ENCODE data around the gene TSSK1B.
"Not testable (repeated sequence)": the region's sequence is repeated elsewhere in the genome, so short reads cannot be mapped to it uniquely, and the experiment has no call there.

The TSSK1B gene

DNA sequence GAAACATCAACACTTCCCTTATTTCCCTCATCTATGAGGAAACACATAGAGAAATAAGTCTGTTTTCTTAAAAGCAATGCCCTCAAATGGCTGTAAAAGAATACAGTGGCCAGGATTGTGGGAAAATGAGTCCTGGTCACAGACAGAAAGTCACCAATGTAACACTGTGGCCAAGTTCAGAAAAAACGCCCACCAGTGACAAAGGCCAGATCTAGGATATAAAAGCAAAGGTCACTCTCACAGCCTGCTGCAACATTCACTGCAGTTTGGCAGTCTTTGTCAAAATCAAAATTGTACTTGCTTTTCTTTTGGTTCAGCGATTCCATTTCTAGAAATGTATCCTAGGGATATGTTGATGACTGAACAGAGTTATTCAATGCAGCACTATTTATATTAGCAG, 30.5 kb downstream of the TSSK1B start:
- FAIRE-seq = no peak
- no peak for DNase-seq (ENCODE audit: insufficient read length, low spot score)

DNA sequence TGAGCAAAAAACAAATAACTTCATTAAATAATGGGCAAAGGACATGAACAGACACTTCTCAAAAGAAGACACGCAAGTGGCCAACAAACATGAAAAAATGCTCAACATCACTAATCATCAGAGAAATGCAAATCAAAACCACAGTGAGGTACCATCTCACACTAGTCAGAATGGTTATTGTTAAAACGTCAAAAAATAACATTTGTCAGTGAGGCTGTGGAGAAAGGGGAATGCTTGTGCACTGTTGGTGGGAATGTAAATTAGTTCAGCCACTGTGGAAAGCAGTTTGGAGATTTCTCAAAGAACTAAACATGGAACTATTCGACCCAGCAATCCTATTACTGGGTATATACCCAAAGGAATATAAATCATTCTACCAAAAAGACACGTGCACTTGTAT, 36.8 kb downstream of the TSSK1B start:
- FAIRE-seq = not testable (repeated sequence)

GRCh38 chr5:113397046-113397445, 37.7 kb downstream of the TSSK1B start:
- FAIRE-seq (no peak), DNase-seq (ENCODE audit: insufficient read length, low spot score) (no peak)

More for the DNA sequence above, 36.8 kb downstream of the TSSK1B start:
- DNase-seq (ENCODE audit: insufficient read length, low spot score) = not testable (repeated sequence)

GRCh38 chr5:113394658-113395057, 40.1 kb downstream of the TSSK1B start:
- FAIRE-seq (no peak), DNase-seq (ENCODE audit: insufficient read length, low spot score) (no peak)

- FAIRE-seq = no peak
- DNase-seq (ENCODE audit: insufficient read length, low spot score) = no peak
Observed at GRCh38 chr5:113390224-113390623, 44.6 kb downstream of the TSSK1B start.

DNA sequence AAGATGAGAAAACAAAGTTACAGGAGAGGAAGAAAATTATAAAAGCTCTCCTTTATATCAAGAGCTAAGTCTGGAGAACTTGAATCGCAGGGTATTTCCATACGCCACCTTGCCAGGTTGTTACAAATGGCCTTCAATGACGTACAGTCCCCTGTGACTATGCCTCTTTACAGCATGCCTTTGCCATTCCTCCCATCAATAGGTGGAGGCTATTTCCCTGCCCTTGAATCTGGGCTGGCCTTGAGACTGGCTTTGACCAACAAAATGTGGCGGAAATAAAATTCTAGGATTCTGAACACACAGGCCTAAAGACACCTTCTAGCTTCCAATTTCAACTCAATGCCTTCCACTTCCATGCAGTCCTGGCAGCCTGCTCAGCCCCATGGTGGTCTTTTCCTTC, 45.7 kb downstream of the TSSK1B start:
- FAIRE-seq (no peak), DNase-seq (ENCODE audit: insufficient read length, low spot score) (no peak)

GRCh38 chr5:113387844-113388243, 46.9 kb downstream of the TSSK1B start:
- DNase-seq (ENCODE audit: insufficient read length, low spot score) = no peak
- no peak for FAIRE-seq

DNA sequence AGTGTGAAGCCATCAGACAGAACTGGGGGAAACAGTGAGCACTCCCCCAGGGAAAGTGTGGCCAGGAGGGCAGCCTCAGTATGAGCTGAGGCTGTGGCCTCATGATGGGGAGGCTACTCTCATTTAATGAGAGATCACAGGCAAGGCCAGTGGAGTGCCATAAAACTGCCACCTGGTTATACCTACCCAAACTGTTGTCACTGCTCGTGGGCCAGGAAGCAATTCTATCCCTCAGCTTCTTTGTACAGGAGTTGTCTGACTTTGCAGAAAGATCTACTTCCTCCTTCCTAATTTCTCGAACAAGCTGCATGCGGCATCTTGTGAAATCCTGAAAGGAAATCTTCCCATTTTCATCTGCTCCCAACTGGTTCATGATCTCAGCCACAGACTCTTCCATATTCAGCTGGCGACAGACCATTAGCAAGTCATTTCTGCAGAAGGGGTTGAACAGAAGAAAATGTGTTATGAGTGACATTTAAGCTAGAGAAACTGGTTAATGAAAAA, 50.0 kb downstream of the TSSK1B start:
- DNase-seq (ENCODE audit: insufficient read length, low spot score) = no peak
- FAIRE-seq = no peak

DNA sequence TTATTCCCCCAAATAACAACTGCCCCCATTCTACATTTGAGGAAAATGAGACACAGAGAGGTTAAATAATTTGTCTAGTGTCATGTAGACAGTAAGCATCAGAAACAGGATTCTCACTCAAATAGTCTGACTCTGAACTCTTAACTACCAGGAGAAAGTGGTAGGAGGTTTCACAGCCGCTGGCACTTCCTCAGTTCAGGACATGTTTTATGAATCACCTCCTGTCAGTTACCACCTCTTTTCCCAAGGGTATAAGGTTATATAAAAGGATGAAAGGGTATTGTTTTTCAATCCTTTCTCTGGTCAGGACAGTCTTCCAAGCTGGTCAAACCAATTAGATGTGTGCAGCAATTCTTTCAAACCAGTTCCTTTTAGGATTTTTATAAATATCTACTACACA, 52.1 kb downstream of the TSSK1B start:
- no peak for DNase-seq (ENCODE audit: insufficient read length, low spot score)
- FAIRE-seq = no peak

Data from HTR-8/SVneo (cell line).